ENCODE results near the gene MKLN1. TPM values are rescaled to one million over a fixed set of nuclear protein-coding genes. Genes with fewer than 3 reads are reported as not detected.
"Not testable (repeated sequence)": the region's sequence is repeated elsewhere in the genome, so short reads cannot be mapped to it uniquely, and the experiment has no call there.

Gene MKLN1
- total RNA-seq, 1 donor from 2014 or later, result 15.2 TPM

DNA sequence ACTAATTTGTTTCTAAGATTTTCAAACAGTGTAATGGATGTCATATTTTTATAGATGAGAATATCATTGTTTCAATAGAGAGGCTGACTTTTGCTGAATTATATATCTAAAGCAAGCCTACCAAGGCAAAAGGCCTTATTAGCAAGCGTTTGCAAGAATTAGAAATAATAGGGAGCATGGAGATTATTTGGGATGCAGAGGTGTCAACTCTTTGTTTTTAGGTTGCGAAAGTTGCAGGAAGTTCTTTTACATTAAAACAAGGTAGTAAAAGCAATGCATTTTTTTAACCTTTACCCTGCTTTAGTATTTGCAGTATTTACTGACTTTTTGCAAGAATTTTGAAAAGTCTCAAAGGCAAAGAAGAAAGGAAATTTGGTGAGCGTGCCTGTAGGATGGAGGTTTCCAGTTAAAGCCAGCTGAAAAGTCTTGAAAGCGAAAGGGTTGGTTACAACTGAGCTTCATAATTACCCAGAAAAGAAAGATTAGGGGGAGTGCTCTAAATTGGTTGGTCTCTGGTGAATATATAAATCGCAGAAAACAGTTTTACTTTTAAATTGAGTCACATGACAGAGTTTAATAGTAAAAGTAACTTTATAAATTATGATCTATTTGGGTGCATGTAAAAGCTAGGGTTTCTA is 81.6 kb downstream of the MKLN1 start:
- TF ChIP-seq, protein P1, sequence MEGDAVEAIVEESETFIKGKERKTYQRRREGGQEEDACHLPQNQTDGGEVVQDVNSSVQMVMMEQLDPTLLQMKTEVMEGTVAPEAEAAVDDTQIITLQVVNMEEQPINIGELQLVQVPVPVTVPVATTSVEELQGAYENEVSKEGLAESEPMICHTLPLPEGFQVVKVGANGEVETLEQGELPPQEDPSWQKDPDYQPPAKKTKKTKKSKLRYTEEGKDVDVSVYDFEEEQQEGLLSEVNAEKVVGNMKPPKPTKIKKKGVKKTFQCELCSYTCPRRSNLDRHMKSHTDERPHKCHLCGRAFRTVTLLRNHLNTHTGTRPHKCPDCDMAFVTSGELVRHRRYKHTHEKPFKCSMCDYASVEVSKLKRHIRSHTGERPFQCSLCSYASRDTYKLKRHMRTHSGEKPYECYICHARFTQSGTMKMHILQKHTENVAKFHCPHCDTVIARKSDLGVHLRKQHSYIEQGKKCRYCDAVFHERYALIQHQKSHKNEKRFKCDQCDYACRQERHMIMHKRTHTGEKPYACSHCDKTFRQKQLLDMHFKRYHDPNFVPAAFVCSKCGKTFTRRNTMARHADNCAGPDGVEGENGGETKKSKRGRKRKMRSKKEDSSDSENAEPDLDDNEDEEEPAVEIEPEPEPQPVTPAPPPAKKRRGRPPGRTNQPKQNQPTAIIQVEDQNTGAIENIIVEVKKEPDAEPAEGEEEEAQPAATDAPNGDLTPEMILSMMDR (conservative IDR thresholded peaks at IDR 0.05; ENCODE audit: low read depth, low read length), result no peak
- no peak overlapping the region for H3K4me3 ChIP-seq (ENCODE audit: low read depth, low read length)
- no peak for DNase-seq (ENCODE audit: low read depth)

DNA sequence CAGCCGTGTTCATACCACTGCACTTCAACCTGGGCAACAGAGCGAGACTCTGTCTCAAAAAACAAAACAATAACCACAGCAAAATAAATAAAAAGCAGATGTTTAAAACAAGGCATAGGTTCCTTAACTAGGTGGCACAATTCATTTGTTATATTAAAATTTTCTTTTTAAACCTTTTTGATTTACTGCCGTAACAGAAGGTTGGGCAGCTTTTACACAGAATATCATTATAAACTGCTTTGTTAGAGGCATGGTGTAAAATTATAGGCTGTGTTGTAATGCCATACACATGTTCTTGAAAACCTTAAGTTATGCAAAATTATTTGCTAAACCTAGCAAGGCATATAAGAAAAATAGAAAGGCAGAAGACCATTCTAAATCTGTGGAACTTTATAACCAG is 84.4 kb downstream of the MKLN1 start:
- no peak overlapping the region for H3K4me3 ChIP-seq (ENCODE audit: low read depth, low read length)
- TF ChIP-seq, protein P1 (conservative IDR thresholded peaks at IDR 0.05; ENCODE audit: low read depth, low read length), result no peak
- no peak for DNase-seq (ENCODE audit: low read depth)

DNA sequence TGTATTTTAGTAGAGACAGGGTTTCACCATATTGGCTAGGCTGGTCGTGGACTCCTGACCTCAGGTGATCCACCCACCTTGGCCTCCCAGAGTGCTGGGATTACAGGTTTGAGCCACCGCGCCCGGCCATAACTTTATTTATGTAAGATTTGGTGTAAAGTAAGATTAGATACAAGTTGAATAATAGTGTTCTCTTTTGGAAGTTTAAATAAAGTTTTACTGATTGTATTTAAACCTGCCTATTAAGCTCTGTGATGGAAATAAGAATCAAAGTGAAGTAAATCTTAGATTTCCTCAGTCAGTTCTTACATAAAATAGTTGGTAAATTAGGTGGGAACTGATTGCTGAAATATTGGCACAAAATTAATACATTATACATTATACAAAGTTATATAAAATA is 86.0 kb downstream of the MKLN1 start:
- DNase-seq (ENCODE audit: low read depth), result no peak
- no peak overlapping the region for H3K4me3 ChIP-seq (ENCODE audit: low read depth, low read length)
- TF ChIP-seq, protein P1 (conservative IDR thresholded peaks at IDR 0.05; ENCODE audit: low read depth, low read length), result no peak

DNA sequence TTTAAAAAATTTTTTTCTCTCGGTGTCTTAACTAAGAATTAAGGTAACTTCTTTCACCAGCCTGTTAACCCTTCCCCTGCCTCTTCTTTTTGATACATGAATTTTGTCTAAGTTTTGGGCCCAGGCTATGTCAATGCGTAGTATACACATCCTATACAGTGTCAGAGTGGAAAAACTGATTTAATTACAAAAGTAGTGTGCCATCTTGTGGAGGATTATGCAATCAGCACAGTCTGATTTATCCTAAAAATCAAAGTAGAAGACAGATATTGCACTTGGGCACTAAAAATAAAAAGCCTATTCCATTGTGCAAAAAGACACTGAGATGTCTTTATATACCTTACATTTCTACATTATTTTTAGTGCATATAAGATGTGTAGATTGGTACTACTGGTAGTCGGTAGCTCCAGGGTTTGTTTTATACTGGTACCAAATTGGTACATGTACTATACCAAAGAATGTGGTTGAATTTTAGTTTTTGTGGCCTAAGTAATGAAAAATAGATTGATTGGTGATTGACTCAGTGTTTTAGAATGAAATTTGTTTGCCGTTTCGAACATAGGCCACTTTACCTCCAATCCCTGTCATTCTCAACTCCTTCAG is 96.6 kb downstream of the MKLN1 start:
- no peak overlapping the region for H3K4me3 ChIP-seq (ENCODE audit: low read depth, low read length)
- no peak for DNase-seq (ENCODE audit: low read depth)
- TF ChIP-seq, protein P1 (conservative IDR thresholded peaks at IDR 0.05; ENCODE audit: low read depth, low read length), result peak; percentile 56

DNA sequence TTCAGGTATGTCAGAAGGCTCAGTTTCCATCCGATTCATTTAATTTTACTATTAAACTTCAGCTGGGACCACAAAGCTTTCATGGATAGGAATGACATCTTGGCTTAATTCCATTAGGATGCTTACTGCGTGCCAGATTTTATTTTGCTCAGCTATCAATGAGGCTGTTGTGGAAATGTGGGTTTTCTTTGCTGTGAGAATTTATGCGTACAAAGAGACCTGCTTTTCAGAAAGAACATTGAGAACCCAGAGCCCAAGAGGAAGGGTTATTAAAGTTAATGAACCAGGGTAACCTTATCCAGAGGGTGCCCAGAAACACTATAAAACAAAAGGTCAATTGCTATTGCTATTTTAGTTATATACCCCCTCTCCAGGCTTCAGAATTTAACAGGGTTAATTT is 98.3 kb downstream of the MKLN1 start:
- TF ChIP-seq, protein P1 (conservative IDR thresholded peaks at IDR 0.05; ENCODE audit: low read depth, low read length), result no peak
- DNase-seq (ENCODE audit: low read depth), result no peak
- no peak overlapping the region for H3K4me3 ChIP-seq (ENCODE audit: low read depth, low read length)

DNA sequence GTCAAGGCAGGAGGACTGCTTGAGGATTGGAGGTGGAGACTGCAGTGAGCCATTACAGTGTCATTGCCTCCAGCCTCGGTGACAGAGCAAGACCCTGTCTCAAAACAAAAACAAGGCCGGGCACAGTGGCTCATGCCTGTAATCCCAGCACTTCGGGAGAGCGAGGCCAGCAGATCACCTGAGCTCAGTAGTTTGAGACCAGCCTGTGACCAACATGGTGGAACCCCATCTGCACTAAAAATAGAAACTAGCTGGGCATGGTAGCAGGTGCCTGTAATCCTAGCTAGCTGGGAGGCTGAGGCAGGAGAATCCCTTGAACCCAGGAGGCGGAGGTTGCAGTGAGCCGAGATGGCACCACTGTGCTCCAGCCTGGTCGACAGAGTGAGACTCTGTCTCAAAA is 103.2 kb downstream of the MKLN1 start:
- not testable (repeated sequence) for DNase-seq (ENCODE audit: low read depth); H3K4me3 ChIP-seq (ENCODE audit: low read depth, low read length)

DNA sequence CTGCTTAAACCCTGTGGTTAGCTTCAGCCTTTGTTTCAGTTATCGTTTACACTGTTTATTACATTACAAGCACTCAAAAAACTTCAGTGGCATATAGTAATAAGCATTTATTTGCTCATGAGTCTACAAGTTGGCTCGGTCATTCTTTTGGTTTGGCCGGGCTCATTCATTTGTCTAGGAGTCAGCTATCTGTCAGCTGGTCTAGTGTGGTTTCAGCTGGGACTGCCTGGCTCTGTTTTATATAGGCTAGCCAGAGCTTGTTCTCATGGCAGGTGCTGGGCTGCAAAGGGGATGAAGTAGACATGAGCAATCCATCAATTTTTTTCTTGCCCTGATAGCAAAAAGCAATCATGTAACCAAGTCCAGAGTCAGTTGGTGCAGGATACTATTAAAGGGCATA is 103.6 kb downstream of the MKLN1 start:
- DNase-seq (ENCODE audit: low read depth), result no peak
- TF ChIP-seq, protein P1 (conservative IDR thresholded peaks at IDR 0.05; ENCODE audit: low read depth, low read length), result no peak

More for the DNA sequence above, 103.6 kb downstream of the MKLN1 start:
- H3K4me3 ChIP-seq (ENCODE audit: low read depth, low read length), result no peak overlapping the region
